ENCODE data around the gene HDAC11.

The HDAC11 gene

DNA sequence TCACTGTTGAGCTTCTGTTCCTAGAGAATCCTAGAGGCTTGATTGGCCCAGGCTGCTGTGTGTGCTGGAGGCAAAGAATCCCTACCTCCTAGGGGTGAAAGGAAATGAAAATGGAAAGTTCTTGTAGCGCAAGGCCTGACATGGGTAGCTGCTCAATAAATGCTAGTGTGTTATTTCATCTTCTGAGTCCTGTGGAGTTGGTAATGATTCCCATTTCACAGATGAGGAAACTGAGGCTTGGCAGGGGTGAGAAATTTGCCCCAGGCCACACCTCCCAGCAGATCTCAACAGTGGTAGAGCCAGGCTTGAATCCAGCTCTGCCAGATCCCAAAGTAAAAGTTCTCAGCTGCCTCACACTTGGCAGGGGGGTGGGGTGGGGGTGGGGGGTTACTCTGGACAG lies 26.1 kb downstream of the HDAC11 start:
- no peak for FAIRE-seq
- DNase-seq (ENCODE audit: insufficient read length, low spot score) = no peak

DNA sequence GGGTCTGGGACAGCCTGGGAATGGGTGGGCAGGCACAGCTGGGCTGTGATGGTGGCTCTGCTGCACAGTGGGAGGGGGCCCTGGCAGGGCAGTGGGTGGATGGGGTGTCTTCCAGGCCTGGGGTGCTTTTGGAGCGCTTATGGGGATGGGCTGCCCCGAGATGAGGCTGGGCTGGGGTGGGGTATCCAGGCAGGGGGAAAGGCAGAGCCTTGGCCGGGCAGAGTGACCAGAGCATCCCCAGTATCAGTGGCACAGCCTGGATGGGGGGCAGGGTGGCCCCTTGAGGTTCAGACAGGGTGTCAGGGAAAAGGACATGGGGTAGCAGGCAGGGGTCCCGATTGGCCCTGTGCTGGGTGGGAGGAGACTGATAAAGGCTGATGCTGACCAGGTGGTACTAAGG lies 26.6 kb downstream of the HDAC11 start:
- DNase-seq (ENCODE audit: insufficient read length, low spot score) (no peak), FAIRE-seq (no peak)

DNA sequence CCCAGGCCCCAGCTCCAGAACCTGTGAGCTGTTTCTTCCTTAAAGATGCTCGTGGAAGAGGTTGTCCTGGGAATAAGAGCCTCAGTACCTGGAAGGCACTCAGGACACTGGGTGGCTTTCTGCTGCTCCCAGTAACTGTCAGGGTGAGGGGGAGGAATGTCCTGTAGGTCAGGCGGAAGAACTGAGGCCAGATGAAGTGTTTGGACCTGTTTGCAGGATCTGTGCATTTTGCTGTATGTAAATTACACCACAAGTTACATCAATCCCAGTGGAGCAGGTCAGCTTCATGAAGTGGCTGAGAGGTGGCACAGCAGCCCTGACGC lies 27.1 kb downstream of the HDAC11 start:
- DNase-seq (ENCODE audit: insufficient read length, low spot score) (no peak), FAIRE-seq (peak; percentile 20)

DNA sequence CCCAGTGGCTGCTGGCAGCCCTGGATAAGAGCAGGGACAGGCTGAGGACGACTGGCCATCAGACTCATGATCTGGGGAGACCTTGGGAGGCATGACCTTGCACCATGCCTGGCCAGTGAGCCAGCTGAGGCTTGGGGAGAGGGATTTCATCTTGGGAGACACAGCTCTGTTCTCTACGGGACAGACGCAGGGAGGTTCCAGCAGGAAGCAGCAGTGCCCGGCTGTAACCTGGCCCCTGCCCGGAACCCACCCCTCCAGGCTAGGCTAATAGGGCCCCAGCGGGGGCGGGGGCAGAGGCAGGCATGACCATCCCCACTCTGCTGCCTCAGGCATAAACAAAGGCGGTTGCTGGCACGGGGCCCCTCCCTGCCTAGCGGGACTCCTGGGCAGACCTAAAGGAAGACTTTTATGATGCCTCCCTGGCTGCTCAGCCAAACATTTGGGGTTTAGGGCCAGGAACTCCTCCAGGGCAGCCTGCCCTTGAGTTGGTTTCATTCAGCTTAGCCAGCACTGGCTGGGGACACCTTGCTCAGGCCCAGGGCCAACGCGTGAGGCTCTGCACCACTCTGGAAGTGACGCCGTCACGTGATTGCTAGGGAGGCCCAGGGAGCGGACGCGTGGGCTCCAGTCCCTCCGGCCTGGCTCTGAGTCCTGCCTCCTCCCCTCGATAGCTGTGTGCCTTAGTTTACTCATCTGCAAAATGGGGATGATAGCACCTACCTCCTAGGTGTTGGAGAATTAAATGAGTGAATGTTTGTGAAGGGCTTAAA lies 27.6 kb downstream of the HDAC11 start:
- peak; percentile 47 for DNase-seq (ENCODE audit: insufficient read length, low spot score)

DNA sequence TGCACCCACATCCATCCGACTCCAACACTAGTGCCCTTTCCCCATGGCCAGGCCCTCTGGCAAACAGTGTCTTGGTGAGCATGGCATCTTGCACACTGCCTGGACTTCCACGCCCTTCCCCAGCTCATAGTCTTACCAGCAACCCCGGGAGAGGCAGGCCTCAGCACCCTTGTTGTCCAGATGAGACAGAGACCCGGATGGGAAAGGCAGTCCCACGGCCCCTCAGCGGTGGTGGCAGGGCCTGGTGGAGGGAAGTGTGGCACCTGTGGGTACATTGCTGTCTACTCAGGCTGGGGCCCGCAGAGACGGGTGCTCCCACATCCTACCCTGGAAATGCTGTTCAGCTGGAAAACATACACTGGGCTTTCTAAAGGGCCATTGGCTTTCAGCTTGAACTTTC lies 28.4 kb downstream of the HDAC11 start:
- DNase-seq (ENCODE audit: insufficient read length, low spot score) (no peak), FAIRE-seq (no peak)

More for the DNA sequence above, 27.6 kb downstream of the HDAC11 start:
- FAIRE-seq = peak; percentile 73

DNA sequence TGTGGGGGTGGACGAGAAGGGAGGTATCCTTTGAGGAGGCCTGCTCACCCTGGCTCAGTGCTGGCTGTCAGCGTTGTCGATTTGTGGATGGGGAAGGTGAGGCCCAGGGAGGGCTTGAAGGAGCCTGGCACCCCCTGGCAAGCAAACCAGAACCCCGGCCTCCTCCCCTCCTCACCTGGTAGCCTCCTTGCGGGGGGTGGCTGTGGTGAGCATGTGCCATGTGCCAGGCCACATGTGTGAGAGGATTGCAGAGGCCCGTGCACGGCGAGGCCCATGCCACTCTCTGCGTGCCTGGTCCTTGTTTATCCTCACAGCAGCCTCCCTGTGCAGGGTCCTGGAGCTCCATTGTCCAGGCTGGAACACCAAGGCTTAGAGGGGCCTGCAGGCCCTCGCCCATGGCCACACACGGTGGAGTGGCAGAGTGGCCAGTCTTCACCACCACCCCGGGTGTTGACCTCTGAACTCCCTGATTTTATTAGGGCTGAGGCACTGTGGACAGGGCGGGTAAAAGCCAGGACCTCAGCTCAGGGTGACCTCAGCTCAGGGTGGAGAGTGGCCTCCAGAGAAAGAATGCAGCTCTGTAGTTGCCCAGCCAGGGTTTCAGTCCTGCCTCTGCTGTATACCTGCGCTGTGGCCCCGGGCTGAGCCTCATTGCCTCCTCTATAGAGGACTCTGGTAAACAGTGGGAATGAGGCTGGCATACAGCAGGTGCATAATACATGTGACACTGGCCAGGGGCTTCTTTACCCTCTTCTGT lies 29.1 kb downstream of the HDAC11 start:
- no peak for FAIRE-seq
- no peak for DNase-seq (ENCODE audit: insufficient read length, low spot score)

DNA sequence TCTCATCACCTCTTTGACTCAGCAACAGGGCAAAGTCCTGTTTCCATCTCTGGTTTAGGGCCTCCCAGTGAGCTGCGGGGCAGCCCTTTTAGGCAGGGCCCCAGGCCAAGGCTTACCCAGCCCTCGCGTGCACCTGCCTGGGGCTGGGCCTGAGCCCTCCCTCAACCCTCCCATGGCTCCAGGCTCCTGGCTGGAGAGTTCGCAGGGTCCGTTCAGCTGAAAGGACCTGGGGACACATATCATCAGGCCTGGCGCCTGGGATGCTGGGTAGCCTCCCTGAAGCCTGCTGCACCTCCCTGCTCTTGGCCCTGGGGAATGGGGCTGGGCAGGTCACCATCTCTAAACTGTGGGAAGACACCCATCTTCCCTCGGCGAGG lies 29.7 kb downstream of the HDAC11 start:
- no peak for FAIRE-seq
- no peak for DNase-seq (ENCODE audit: insufficient read length, low spot score)

DNA sequence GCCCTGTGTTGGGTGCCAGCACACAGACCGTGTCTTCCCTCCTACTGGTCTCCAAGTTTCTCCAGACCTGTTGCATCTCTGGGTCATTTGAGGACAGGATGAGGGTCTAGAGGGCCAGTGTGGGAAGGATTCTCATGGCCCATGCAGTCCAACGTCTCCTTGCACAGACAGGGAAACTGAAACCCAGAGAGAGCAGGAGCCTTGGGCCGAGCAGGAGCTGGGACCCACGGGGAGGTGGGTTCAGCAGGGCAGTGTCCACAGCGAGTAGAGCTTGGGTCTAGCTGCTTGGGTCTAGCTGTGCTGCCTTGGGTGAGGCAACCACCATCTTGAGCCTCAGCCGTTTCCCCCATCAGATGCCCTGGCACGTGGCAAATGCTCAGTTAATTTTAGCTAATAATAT lies 32.3 kb downstream of the HDAC11 start:
- FAIRE-seq (no peak), DNase-seq (ENCODE audit: insufficient read length, low spot score) (no peak)

DNA sequence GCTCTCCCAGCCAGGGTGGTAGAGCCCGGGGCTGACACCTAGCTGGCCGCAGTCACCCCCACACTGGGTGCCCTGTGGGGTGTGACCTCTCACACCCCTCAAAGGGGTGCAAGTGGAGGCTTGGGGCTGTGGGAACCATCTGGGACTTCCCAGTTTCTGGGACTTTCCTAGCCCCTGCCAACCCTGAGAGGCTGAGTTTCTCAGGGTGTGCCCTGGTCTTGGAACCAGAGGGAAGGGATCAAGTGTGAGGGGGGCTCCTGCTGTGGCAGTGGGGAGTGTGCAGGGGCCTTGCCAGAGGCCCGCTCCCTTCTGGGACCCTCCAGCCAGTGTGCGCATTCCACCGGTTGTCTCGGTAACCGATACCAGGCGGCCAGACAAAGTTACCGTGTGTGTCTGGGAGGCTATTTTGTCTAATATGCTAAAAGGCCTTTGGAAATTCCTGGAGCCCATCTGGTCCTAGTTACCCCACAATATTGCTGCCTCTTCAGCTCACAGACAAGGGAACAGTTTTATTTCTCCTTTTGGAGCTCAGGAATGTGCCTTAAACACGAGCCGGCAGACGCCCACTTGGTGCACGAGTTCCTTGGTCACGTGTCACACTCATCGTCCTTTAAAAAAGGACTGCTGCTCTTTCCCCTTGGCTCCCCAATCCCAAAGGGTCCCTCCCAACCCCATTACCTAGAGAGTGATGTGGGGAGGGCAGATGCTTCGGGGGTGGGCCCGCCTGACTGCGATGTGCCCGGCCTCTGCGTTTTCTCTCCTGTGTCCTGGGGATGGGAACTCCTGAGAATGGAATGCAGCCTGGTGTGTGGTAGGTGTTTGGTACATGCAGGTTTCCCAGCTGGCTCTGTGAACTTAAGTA lies 33.2 kb downstream of the HDAC11 start:
- FAIRE-seq (no peak), DNase-seq (ENCODE audit: insufficient read length, low spot score) (no peak)

DNA sequence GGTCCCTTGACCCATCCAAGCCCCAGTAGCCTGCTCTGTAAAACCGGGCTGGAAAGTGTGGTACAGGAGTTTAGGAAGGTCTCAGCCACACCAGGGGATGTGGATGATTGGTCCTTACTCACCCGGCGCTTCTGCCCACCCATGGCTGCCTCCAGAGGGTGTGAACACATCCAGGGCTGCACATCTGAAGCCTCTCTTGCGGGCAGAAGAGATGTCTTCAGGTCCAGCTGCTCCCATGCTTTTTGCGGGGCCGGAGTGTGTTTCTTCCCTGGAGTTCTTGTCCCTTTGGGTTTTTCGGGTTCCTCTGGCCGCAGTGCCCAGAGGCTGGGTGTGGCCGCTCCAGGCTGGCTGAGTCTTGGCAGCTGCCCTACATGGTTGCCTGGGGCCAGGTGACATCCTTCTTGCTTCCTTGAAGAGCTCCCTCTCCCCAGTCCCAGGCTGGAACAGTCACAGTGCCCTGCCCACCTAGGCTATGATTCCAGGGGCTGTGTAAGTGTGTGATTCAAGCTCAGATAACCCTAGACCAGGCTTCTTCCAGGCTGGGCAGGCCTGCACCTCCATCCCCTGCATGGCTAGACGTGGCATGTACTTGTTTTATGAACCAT lies 33.9 kb downstream of the HDAC11 start:
- DNase-seq (ENCODE audit: insufficient read length, low spot score) (no peak), FAIRE-seq (peak; percentile 69)

DNA sequence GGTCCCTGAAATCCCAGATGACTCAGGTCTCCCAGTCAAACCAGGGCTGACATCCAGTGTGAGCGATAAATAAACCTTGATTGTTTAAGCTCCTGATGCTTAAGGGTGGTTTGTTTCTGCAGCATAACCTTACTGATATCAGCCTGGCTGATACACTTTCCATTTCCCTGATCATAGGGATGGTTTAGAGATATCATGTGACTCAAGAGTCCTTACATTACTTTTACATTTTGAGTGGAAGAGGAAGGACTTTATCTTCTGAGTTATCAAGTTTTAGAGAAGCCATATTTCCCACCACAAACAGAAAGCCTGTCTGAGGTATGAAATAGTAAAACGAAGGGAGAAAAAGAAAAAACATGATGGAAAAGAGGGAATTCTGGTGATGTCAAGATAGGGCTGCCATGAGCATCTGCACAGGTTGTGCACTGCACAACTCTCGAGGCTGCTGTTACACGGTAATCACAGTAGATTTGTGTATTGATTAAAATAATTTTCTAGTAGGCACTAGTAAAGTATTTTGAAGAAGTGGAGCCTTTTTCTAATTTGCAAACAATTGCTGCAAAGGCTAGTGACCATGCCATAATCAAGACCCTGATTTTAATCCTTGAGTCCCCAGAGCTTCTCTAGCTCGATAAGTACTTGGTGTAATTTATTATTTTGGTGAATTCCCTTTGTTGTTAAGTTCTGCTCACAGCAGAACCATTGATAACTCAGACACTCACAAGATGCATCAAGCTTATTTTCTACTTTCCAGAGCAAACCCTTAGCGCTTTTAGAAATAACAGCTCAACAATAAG lies 34.7 kb downstream of the HDAC11 start:
- DNase-seq (ENCODE audit: insufficient read length, low spot score) (no peak), FAIRE-seq (no peak)

DNA sequence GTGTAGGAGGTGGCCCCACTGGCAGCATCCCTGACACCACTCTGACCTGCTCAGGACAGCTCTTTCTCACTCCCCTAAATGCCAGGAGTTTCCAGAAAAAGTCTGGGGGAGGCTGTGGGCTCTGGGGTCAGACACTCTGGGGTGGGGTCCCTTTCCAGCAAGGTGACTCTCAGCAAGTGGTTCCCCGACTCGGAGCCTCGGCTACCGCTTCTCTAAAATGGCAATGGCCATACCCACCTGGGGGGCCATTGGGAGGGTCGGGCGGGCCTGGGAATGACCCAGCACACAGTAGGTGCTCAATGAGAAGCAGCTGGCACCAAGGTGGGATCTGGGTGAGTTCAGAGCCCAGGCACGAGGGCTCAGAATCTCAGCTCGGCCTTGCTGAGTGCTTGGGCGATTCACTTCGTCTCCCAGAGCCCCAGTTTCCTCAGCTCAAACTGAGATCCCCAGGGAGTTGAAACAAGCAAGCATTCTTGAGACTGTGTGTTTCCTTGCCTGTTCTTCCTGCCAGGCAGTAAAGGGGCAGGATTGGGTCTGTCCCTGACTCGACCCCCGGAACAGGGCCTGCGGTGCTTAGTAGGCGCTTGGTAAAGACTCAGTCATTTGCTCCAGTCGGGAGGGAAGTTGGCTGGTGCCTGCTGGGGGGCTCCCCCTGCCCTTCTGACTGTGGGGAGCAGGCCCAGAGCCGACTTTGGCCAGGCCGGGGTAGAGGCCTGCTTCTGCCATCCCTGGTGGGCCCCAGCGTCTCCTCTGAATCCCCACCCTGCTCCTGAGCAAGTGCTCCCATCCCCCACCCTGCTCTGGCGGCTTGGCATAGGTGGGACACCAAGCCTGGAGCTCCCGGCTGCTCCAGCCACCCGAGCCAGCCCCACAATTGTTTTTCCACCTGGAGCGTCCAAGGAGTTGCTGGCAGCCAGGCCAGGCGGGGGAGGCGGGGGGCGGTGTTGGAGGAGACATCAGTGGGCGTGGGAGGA lies 36.0 kb downstream of the HDAC11 start:
- no peak for DNase-seq (ENCODE audit: insufficient read length, low spot score)
- no peak for FAIRE-seq

DNA sequence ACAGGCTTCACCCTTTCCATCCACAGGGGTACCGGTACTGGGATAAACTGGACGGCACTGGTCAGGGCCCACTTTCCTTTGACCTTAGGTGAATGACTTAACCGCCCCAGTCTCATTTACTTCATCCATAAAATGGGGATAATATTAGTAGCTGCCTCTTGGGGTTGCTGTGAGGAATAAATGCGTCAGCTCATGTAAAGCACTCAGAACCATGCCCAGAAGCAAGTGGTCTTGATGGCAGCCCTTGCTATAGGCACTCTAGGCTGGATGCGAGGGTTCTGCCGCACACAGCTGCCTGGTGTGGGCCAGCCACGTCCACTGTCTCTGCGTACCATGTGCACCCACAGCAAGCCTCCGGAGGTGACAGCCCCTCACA lies 36.6 kb downstream of the HDAC11 start:
- FAIRE-seq (no peak), DNase-seq (ENCODE audit: insufficient read length, low spot score) (no peak)

DNA sequence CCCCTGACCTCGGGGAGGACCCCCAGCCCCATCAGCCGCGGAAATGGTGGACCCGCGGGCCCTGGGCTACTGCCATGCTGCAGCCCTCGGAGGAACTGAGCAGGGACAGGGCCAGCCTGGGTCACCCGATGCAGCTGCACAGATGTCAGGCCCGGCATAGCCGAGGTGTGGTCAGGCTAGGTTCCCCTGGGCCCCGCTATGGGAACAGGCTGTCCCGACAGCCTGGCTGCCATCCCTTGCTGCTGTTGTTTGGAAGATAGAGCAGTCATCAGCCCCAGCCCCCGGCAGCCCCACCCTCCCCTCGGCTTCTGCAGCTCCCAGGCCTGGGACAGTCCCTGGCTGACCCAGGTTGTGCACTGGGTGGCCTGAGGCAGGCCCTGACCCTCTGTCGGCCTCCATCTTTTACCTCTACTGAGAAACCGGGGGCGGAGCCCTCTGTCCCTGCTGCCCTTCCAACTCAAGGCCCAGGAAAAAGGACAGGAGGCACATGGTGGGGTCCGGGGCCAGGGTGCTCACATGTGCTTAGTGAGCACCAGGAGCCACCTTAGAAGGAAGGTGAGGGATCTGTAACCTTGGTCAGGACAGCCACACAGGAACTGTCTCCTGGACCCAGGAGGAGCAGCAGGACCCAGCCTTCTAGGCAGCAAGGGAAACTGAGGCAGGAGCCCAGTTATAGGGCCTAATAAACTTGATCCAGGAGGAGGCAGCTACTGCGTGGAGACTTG lies 37.3 kb downstream of the HDAC11 start:
- FAIRE-seq (no peak), DNase-seq (ENCODE audit: insufficient read length, low spot score) (no peak)

DNA sequence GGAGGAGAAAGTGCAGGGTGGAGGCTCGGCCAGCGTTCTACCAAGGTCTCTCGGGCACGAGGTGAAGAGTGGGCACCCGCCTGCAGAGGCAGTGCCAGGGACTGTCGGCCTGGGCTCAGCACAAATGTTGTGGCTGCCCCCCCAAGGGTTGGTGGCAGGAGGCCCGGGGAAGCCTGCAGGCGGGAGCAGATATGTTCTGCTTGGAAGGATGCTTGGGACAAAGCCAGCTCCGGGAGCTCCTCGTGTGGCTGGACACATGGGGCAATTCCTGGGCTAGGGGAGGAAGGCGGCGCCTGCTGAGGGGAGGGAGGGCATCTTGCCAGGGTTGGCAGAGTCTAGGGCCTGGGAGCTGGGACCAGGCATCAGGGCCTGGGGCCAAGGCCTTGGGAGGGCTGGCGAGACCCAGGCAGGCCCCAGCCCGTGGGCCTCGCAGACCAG lies 38.4 kb downstream of the HDAC11 start:
- FAIRE-seq (no peak), DNase-seq (ENCODE audit: insufficient read length, low spot score) (no peak)

DNA sequence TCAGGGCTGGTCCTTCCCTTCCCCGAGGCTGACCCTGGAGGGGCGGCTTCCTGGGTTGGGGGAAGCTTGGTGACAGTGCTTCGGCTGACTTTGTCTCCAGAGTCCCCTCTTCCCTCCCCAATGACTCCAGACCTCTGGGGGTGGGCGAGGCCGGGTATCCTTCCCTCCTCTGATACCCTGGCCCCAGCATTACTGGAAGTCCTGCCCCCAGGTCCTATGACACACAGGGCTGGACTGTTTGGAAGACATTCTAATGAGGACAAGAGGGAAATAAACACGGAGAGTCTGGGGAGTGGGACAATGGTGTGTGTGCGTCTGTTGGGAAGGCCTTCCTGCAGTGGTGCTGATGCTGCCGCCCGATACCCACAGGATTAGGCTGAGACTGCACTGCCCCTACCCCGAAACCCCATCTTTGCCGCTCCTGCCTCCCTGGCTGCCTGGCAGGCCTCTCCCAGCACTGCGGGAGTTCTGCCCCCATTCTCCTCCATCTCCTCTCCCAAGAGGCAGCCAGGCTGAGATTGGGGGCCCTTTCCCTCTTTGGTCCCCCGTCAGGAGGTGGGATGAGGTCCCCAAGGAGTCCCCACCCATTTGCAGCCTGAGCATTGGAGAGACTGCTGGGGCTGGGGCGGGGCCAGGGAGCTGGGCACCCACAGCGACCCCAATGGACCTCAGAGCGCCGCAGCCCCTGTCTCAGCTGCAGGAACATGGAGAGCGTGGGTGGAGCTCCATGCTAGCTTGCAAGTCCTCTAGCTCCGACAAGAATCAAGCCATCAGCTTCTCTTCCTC lies 39.1 kb downstream of the HDAC11 start:
- no peak for DNase-seq (ENCODE audit: insufficient read length, low spot score)
- no peak for FAIRE-seq

DNA sequence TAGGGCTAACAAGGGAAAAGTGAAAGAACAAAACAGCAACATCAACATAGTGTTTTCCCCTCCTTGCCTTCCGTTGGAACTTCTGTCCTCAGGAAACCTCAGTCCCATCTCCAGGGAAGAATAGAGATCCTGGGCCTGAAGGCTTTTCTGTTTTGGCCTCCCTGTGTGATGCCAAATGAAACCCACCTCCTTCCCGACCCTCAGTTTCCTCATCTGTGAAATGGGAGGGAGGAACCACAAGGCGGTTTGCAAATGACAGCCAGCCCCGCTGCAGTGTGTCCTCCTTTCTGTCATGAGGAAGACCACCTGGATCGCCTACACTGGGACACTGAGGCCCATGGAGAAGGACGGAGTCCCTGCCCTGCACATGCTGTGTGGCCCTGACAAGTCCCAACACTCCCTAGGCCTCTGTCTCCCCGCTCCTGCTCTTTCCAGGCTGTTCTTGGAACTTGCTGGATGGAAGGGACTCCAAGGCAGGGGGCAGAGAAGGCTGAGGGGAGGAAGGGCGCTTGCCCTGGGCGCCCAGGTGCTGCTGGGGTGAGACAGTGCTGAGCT lies 40.3 kb downstream of the HDAC11 start:
- no peak for FAIRE-seq
- DNase-seq (ENCODE audit: insufficient read length, low spot score) = no peak
